ENCODE data around the gene C11orf91. TPM values are rescaled to one million over a fixed set of nuclear protein-coding genes. Genes with fewer than 3 reads are reported as not detected.
"Not testable (repeated sequence)": the region's sequence is repeated elsewhere in the genome, so short reads cannot be mapped to it uniquely, and the experiment has no call there.

C11orf91 gene
- total RNA-seq, 3 donors from 2014 or later: not detected

DNA sequence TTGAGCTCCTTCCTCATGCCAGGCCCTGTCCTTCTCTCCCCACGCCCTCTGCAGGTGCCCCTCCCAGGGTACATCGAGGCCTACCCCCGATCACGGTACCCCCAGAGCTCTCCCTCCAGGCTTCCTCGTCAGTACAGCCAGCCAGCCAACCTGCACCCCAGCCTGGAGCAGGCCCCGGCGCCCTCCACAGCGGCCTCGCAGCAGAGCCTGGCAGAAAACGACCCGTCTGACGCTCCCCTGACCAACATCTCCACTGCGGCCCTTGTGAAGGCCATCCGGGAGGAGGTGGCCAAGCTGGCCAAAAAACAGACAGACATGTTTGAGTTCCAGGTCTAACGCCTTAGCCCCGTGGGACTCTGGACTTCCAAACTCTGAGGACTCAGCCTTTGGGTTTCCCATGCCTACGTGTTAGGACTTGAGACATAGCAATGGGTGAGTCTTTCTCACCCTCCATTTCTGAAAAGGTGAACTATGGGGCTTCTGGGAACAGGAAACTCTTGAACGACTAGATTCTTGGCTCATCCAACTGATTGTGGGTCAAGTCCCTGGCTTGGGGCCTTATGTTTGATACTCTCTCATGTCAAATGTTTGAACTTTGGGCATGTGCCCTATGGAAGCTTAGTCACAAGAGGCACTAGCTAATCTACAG lies 32.7 kb downstream of the C11orf91 start:
- Histone ChIP-seq H3K9me3 (no peaks in the 10 kb centered on the region), H3K4me3 (no peak overlapping the region), H3K36me3 (no peaks in the 10 kb centered on the region), H3K4me1 (no peaks in the 10 kb centered on the region), H3K27me3 (no peaks in the 10 kb centered on the region), H3K27ac (no peak overlapping the region)
- DNase-seq (ENCODE audit: low spot score in 2 of 2): no peak
- TF ChIP-seq POLR2AphosphoS5 (IDR thresholded peaks at IDR 0.05) (no peak), POLR2A (IDR thresholded peaks at IDR 0.05) (no peak)
- TF ChIP-seq, protein P1, sequence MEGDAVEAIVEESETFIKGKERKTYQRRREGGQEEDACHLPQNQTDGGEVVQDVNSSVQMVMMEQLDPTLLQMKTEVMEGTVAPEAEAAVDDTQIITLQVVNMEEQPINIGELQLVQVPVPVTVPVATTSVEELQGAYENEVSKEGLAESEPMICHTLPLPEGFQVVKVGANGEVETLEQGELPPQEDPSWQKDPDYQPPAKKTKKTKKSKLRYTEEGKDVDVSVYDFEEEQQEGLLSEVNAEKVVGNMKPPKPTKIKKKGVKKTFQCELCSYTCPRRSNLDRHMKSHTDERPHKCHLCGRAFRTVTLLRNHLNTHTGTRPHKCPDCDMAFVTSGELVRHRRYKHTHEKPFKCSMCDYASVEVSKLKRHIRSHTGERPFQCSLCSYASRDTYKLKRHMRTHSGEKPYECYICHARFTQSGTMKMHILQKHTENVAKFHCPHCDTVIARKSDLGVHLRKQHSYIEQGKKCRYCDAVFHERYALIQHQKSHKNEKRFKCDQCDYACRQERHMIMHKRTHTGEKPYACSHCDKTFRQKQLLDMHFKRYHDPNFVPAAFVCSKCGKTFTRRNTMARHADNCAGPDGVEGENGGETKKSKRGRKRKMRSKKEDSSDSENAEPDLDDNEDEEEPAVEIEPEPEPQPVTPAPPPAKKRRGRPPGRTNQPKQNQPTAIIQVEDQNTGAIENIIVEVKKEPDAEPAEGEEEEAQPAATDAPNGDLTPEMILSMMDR (IDR thresholded peaks at IDR 0.05): no peak
- intact Hi-C loops (cut with DNase I; ENCODE audit: low total_unique reads): no loop called here

DNA sequence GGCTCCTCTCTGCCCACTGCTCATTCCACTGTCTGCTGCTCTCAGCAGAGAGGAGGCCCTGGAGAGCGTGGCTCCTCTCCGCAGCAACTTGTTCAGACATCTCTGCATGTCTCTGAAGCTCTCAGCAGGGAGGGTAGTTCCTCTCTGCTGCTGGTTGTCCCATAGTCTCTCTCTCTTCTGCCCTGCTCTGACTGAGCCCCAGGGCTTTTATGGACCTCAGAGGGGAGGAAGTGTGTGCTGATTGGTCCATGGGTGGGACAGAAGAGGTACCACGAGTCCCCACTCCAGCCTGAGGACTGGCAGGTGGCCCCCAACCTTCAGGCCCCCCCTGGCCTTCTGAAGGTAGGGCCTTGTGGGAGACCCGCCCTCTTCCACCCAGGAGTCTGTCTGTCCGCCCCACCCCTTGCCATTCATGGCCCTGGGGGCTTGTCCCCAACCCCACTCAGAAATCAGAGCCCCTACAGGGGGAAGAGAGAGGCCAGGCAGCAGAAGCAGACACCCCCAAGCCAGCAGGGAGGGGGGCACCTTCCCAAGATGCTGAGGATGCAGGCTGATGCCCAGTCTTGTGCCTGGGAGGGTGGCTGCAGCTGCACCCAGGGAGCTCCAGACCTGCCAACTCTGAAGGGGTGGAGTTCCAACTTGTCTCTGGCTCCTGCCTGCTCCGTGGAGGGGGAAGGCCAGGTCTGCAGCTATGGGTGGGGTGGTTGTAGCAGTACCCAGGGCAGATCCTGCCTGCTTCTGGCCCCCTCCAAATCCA lies 35.1 kb downstream of the C11orf91 start:
- H3K4me1 ChIP-seq: no peaks in the 10 kb centered on the region
- no peaks in the 10 kb centered on the region for H3K27me3 ChIP-seq
- H3K9me3 ChIP-seq: no peaks in the 10 kb centered on the region
- no peak for DNase-seq (ENCODE audit: low spot score in 2 of 2)
- TF ChIP-seq POLR2A (IDR thresholded peaks at IDR 0.05) (no peak), POLR2AphosphoS5 (IDR thresholded peaks at IDR 0.05) (no peak)
- TF ChIP-seq, protein P1 (IDR thresholded peaks at IDR 0.05): no peak
- no peak overlapping the region for H3K4me3 ChIP-seq
- intact Hi-C loops (cut with DNase I; ENCODE audit: low total_unique reads): no loop called here
- H3K36me3 ChIP-seq: no peaks in the 10 kb centered on the region
- H3K27ac ChIP-seq: no peak overlapping the region

DNA sequence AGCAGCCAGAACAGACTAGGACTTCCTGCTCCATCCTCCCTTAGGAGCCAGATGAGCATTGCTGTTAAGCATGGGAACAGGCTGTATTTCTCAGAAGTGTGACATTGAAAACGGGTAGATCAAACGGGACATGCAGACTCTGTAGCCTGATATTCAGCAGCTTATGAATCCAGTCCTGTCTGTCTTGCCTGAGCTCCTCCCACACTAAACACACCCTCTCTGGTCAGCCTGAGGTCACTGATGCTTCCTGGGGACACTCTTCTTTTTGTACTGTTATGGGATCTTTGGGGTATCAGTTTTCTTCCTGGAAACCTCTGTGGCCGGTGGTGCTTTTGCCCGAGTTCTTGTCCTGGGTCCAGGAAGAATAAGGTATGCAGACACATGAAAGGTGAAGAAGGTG lies 35.8 kb downstream of the C11orf91 start:
- Histone ChIP-seq H3K9me3 (no peaks in the 10 kb centered on the region), H3K36me3 (no peaks in the 10 kb centered on the region), H3K4me3 (no peak overlapping the region), H3K27me3 (no peaks in the 10 kb centered on the region), H3K4me1 (no peaks in the 10 kb centered on the region), H3K27ac (no peak overlapping the region)
- intact Hi-C loops (cut with DNase I; ENCODE audit: low total_unique reads): no loop called here
- TF ChIP-seq POLR2AphosphoS5 (IDR thresholded peaks at IDR 0.05): no peak
- TF ChIP-seq, protein P1 (IDR thresholded peaks at IDR 0.05): no peak
- TF ChIP-seq POLR2A (IDR thresholded peaks at IDR 0.05): no peak
- no peak for DNase-seq (ENCODE audit: low spot score in 2 of 2)

DNA sequence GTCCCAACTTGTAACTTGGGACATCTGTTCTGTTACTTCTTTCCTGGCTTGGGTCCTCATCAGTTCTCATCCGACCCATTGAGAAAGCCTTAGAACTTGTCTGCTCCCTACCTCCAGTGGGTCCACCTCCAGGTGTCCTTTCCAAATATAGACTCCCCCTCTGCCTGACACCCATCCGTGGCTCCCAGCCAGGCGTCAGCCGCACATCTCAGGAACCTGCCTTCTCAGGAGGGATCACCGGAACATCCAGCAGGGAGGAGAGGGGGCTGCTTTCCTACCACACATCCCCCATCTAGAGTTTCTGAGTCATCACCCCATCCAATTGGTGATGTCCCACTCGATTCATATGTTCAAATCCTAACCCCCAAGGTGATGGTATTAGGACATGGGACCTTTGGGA lies 36.5 kb downstream of the C11orf91 start:
- Histone ChIP-seq H3K27me3 (no peaks in the 10 kb centered on the region), H3K9me3 (no peaks in the 10 kb centered on the region), H3K27ac (no peak overlapping the region), H3K36me3 (no peaks in the 10 kb centered on the region), H3K4me3 (no peak overlapping the region), H3K4me1 (no peaks in the 10 kb centered on the region)
- DNase-seq (ENCODE audit: low spot score in 2 of 2): no peak
- intact Hi-C loops (cut with DNase I; ENCODE audit: low total_unique reads): no loop called here
- no peak for TF ChIP-seq POLR2AphosphoS5 (IDR thresholded peaks at IDR 0.05)
- TF ChIP-seq, protein P1 (IDR thresholded peaks at IDR 0.05): no peak
- no peak for TF ChIP-seq POLR2A (IDR thresholded peaks at IDR 0.05)

DNA sequence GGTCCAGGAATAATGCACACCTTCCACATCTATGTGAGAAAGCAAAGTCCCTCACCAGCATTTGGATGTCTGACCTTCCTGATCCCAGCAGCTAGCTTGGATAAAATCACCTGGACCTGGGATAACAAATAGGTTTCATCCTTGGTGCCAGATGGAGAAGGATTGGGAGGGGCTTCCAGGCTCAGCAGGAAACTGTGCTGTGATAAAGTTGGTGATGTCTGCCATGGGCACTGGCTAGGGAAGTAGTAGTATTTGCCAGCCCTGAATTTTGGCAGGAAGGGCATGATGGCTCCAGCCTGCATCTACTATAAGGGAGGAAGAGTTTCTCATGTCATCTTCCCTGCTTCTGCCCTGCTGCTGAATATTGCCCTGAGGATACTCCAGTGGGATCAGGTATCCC lies 37.5 kb downstream of the C11orf91 start:
- no peak for DNase-seq (ENCODE audit: low spot score in 2 of 2)
- intact Hi-C loops (cut with DNase I; ENCODE audit: low total_unique reads): no loop called here
- Histone ChIP-seq H3K27ac (no peak overlapping the region), H3K4me1 (no peaks in the 10 kb centered on the region), H3K9me3 (no peaks in the 10 kb centered on the region), H3K4me3 (no peak overlapping the region), H3K36me3 (no peaks in the 10 kb centered on the region), H3K27me3 (no peaks in the 10 kb centered on the region)
- TF ChIP-seq, protein P1 (IDR thresholded peaks at IDR 0.05): no peak
- TF ChIP-seq POLR2A (IDR thresholded peaks at IDR 0.05) (no peak), POLR2AphosphoS5 (IDR thresholded peaks at IDR 0.05) (no peak)

DNA sequence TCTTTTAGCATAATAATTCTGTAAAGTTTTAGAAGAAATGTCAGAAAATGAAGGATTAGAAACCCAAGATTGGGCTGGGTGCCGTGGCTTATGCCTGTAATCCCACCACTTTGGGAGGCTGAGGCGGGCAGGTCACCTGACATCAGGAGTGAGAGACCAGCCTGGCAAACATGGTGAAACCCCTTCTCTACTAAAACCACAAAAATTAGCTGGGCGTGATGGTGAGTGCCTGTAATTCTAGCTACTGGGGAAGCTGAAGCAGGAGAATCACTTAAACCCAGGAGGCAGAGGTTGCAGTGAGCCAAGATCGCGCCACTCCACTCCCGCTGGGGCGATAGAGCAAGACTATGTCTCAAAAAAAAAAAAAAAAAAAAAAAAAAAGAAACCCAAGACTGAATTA lies 39.1 kb downstream of the C11orf91 start:
- H3K27me3 ChIP-seq; H3K4me1 ChIP-seq; intact Hi-C loops (cut with DNase I; ENCODE audit: low total_unique reads); H3K36me3 ChIP-seq; DNase-seq (ENCODE audit: low spot score in 2 of 2); H3K9me3 ChIP-seq; H3K4me3 ChIP-seq; H3K27ac ChIP-seq: not testable (repeated sequence)

Data from breast epithelium (tissue), 4 donors.